KMS-11 (cell line): Measurements from ENCODE around the gene GRIK3.

Experiments used
- H2AFZ ChIP-seq: fragments of 200-600 bp; sonication (generic); 2 replicates; pipeline ENCODE4 v1.6.1; 2016; ENCODE audit warnings: antibody characterized with exemption, mixed run types, low read depth
- H3K27ac ChIP-seq: fragments of 200-600 bp; sonication (generic); 2 replicates; pipeline ENCODE4 v1.6.1; 2016; ENCODE audit warnings: mild to moderate bottlenecking, mixed run types
- H3K27me3 ChIP-seq: fragments of 200-600 bp; sonication (generic); 2 replicates; pipeline ENCODE4 v1.6.1; 2017; ENCODE audit warnings: mild to moderate bottlenecking, low read depth, mixed run types, moderate library complexity; ENCODE audit not compliant: insufficient read depth
- H3K36me3 ChIP-seq: fragments of 200-600 bp; sonication (generic); 2 replicates; pipeline ENCODE4 v1.6.1; 2017; ENCODE audit warnings: mild to moderate bottlenecking, mixed run types; ENCODE audit not compliant: insufficient read depth
- H3K4me1 ChIP-seq: fragments of 200-600 bp; sonication (generic); 2 replicates; pipeline ENCODE4 v1.6.1; 2016; ENCODE audit warnings: mild to moderate bottlenecking, low read depth, mixed run types; ENCODE audit not compliant: poor library complexity, severe bottlenecking
- H3K4me2 ChIP-seq: fragments of 200-600 bp; sonication (generic); 2 replicates; pipeline ENCODE4 v1.7.0; 2016; ENCODE audit warnings: mild to moderate bottlenecking, mixed run types
- H3K4me3 ChIP-seq: fragments of 200-600 bp; sonication (generic); IDR thresholded peaks from 2 replicates; pipeline ENCODE4 v1.6.1; 2017; ENCODE audit warnings: low read depth, low read length, mixed read lengths; ENCODE audit not compliant: insufficient read depth
- H3K79me2 ChIP-seq: fragments of 200-600 bp; sonication (generic); 2 replicates; pipeline ENCODE4 v1.6.1; 2016; ENCODE audit warnings: low read depth, mixed run types; ENCODE audit not compliant: insufficient read depth
- H3K9ac ChIP-seq: fragments of 200-600 bp; sonication (generic); 2 replicates; pipeline ENCODE4 v1.6.1; 2016; ENCODE audit warnings: mild to moderate bottlenecking, mixed run types
- H4K20me1 ChIP-seq: fragments of 200-600 bp; sonication (generic); 2 replicates; pipeline ENCODE4 v1.6.1; 2016; ENCODE audit warnings: mild to moderate bottlenecking, mixed run types; ENCODE audit not compliant: insufficient read depth
- CTCF ChIP-seq: fragments of 200-600 bp; sonication (generic); conservative IDR thresholded peaks from 2 replicates; pipeline ENCODE4 v1.6.1; 2017; ENCODE audit warnings: low read depth, mild to moderate bottlenecking, antibody characterized with exemption, low read length, moderate library complexity, mixed read lengths

GRIK3 gene

GRCh38 chr1:36864823-36865601 is 169.3 kb downstream of the GRIK3 start:
- Histone ChIP-seq H3K27me3 (peaks cover 20% of the 10 kb centered on the region; the same call in 1 of the 2 replicates), H3K27ac (no peak overlapping the region), H4K20me1 (no peaks in the 10 kb centered on the region), H3K36me3 (no peaks in the 10 kb centered on the region), H3K79me2 (no peaks in the 10 kb centered on the region), H3K4me2 (no peak overlapping the region), H2AFZ (no peak overlapping the region), H3K4me3 (no peak overlapping the region), H3K9ac (no peak overlapping the region), H3K4me1 (no peaks in the 10 kb centered on the region)
- TF ChIP-seq CTCF, result no peak

- peak; percentile 55 for TF ChIP-seq CTCF
- Histone ChIP-seq H4K20me1 (no peaks in the 10 kb centered on the region), H3K27ac (no peak overlapping the region), H3K4me1 (no peaks in the 10 kb centered on the region), H3K4me2 (no peak overlapping the region), H3K9ac (no peak overlapping the region), H3K79me2 (no peaks in the 10 kb centered on the region), H3K4me3 (no peak overlapping the region), H3K36me3 (no peaks in the 10 kb centered on the region), H3K27me3 (peaks cover 18% of the 10 kb centered on the region; the same call in 1 of the 2 replicates), H2AFZ (no peak overlapping the region)
Measured at GRCh38 chr1:36864182-36864822, 170.0 kb downstream of the GRIK3 start.

- no peak for TF ChIP-seq CTCF
- Histone ChIP-seq H2AFZ (no peak overlapping the region), H3K27ac (no peak overlapping the region), H3K9ac (no peak overlapping the region), H3K36me3 (no peaks in the 10 kb centered on the region), H3K4me2 (no peak overlapping the region), H3K4me1 (no peaks in the 10 kb centered on the region), H3K4me3 (no peak overlapping the region), H3K79me2 (no peaks in the 10 kb centered on the region), H3K27me3 (peaks cover 16% of the 10 kb centered on the region; the same call in 1 of the 2 replicates), H4K20me1 (no peaks in the 10 kb centered on the region)
Measured at GRCh38 chr1:36863500-36863899, 170.8 kb downstream of the GRIK3 start.

DNA sequence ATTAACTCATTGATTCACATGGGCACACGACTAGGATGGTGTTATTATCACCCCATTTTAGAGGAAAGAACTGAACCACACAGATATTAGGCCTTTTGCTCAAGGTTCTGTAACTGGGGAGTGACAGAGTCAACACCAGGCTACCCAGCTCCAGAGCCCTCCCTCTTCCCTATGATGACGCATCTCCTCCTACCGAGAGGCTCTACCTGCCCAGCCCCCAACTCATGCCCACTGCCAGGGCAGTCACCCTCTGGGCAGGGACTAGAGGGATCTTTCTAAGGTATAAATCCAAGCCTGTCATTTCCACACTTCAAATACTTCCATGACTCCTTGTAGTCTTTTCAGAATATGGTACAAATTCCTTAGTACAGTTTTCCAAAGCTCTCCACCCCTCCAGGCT is 171.3 kb downstream of the GRIK3 start:
- Histone ChIP-seq H3K36me3 (no peaks in the 10 kb centered on the region), H3K4me2 (no peak overlapping the region), H3K79me2 (no peaks in the 10 kb centered on the region), H3K9ac (no peak overlapping the region), H2AFZ (no peak overlapping the region), H3K4me3 (no peak overlapping the region), H3K27me3 (peaks cover 18% of the 10 kb centered on the region; the same call in 1 of the 2 replicates), H3K27ac (no peak overlapping the region), H4K20me1 (no peaks in the 10 kb centered on the region), H3K4me1 (no peaks in the 10 kb centered on the region)
- TF ChIP-seq CTCF, result no peak
